Lung (tissue), 12 donors: Measurements from ENCODE around the gene DPYSL4. TPM values are rescaled to one million over a fixed set of nuclear protein-coding genes. Genes with fewer than 3 reads are reported as not detected.

Source experiments
- ATAC-seq: fragments of 200-7000 bp; cut with Tn5 transposase; one replicate; pipeline ENCODE4 v1.9.1; 2020; ENCODE audit warnings: moderate number of reproducible peaks; ENCODE audit not compliant: insufficient read depth, low FRiP score
- DNase-seq, 3 donors: peaks; one replicate each; pipeline ENCODE4 v3.0.0-alpha.2; 2013 to 2017
- H3K27ac ChIP-seq, 2 donors: one replicate each; pipeline ENCODE4 v1.5.1; 2013; ENCODE audit warnings: mild to moderate bottlenecking in 2 of 2, moderate library complexity in 2 of 2, control low read depth in 1 of 2, inconsistent platforms in 1 of 2, low read depth in 1 of 2, low read length in 1 of 2
- H3K27me3 ChIP-seq, 3 donors: one replicate each; pipeline ENCODE4 v1.5.1; 2013; ENCODE audit warnings: low read length in 2 of 3; ENCODE audit not compliant: control insufficient read depth in 3 of 3, insufficient read depth in 3 of 3
- H3K36me3 ChIP-seq, 4 donors: one replicate each; pipeline ENCODE4 v1.5.1; 2013; ENCODE audit warnings: low read length in 4 of 4, mild to moderate bottlenecking in 1 of 4, moderate library complexity in 1 of 4; ENCODE audit not compliant: control insufficient read depth in 4 of 4, insufficient read depth in 4 of 4
- H3K4me1 ChIP-seq, 5 donors: one replicate each; pipeline ENCODE4 v1.5.1; 2013; ENCODE audit warnings: low read length in 5 of 5, mild to moderate bottlenecking in 2 of 5, moderate library complexity in 1 of 5; ENCODE audit not compliant: control insufficient read depth in 5 of 5, insufficient read depth in 5 of 5
- H3K4me3 ChIP-seq: one replicate; pipeline ENCODE4 v1.5.1; 2013; ENCODE audit warnings: mild to moderate bottlenecking, control low read depth, moderate library complexity
- H3K9ac ChIP-seq, 2 donors: one replicate each; pipeline ENCODE4 v1.5.1; 2013; ENCODE audit warnings: low read length in 2 of 2, control low read depth in 1 of 2; ENCODE audit not compliant: insufficient read depth in 1 of 2
- H3K9me3 ChIP-seq, 4 donors: one replicate each; pipeline ENCODE4 v1.5.1; 2013; ENCODE audit warnings: low read length in 3 of 4, mild to moderate bottlenecking in 1 of 4, moderate library complexity in 1 of 4; ENCODE audit not compliant: control insufficient read depth in 4 of 4, insufficient read depth in 3 of 4
- CTCF ChIP-seq: IDR thresholded peaks from 2 replicates; pipeline ENCODE4 v1.5.1; 2012; ENCODE audit warnings: mild to moderate bottlenecking; ENCODE audit errors: control extremely low read depth, extremely low read depth
- WGBS, 2 donors: extraction: QIAGEN DNeasy Blood & Tissue Kit; methylation state at CpG; one replicate each; pipeline ENCODE4 v1.1.7; 2013; 5-methylcytosine and 5-hydroxymethylcytosine counted together
- polyA plus RNA-seq, 2 donors: library from polyadenylated mRNA; stranded (reverse); fragments of 200-250 nt; gene quantifications; one replicate each; pipeline ENCODE4 v1.2.1, GENCODE V29; 2013
- total RNA-seq, 2 donors: library from RNA; depleted of rRNA in 1 of 2; stranded (reverse); fragments of >200 nt in 1 of 2; gene quantifications; one replicate each; pipeline ENCODE4 v1.2.1, GENCODE V29; 2014 to 2021
- donor health status: control.
- donor health status: control.
- donor health status: Bipolar disorder and iron deficiency.
- donor health status: healthy.
- donor health status: DM: yes; HTN: yes; CAD: no.

The DPYSL4 gene
- total and polyA plus RNA-seq, 4 donors = 0.33 to 1.5 (median 1.3) TPM

- 65 to 72% methylated on average over 17 of the region's 17 CpGs for WGBS, 2 donors
- no peak for DNase-seq
- Histone ChIP-seq H3K27me3 (no peaks in the 10 kb centered on the region), H3K36me3 (no peaks in the 10 kb centered on the region), H3K27ac (no peak overlapping the region), H3K4me1 (peaks cover 0 to 5% (median 0%) of the 10 kb centered on the region in 5 donors), H3K9me3 (no peaks in the 10 kb centered on the region), H3K4me3 (no peak overlapping the region), H3K9ac (no peak overlapping the region)
- ATAC-seq = no peak
- TF ChIP-seq CTCF = no peak
Observed at GRCh38 chr10:132249824-132250375, 63.2 kb downstream of the DPYSL4 start.

- no peak overlapping the region for H3K9ac ChIP-seq
- H3K36me3 ChIP-seq = no peaks in the 10 kb centered on the region
- H3K4me1 ChIP-seq = peaks cover 0 to 5% (median 0%) of the 10 kb centered on the region in 5 donors
- no peak for DNase-seq
- no peaks in the 10 kb centered on the region for H3K9me3 ChIP-seq
- no peaks in the 10 kb centered on the region for H3K27me3 ChIP-seq
- no peak for ATAC-seq
- no peak overlapping the region for H3K27ac ChIP-seq
- no peak overlapping the region for H3K4me3 ChIP-seq
- TF ChIP-seq CTCF = no peak
- 89 to 91% methylated on average over 26 to 29 of the region's 30 CpGs for WGBS, 2 donors
Observed at GRCh38 chr10:132250481-132251475, 64.0 kb downstream of the DPYSL4 start.

GRCh38 chr10:132251928-132252327 lies 65.2 kb downstream of the DPYSL4 start:
- TF ChIP-seq CTCF = no peak
- no peaks in the 10 kb centered on the region for H3K27me3 ChIP-seq
- ATAC-seq = no peak
- peaks cover 0 to 5% (median 0%) of the 10 kb centered on the region in 5 donors for H3K4me1 ChIP-seq
- H3K9me3 ChIP-seq = no peaks in the 10 kb centered on the region
- WGBS, 2 donors = 96 to 99% methylated on average over 6 of the region's 6 CpGs
- no peak overlapping the region for H3K27ac ChIP-seq
- H3K9ac ChIP-seq = no peak overlapping the region
- no peak overlapping the region for H3K4me3 ChIP-seq
- no peaks in the 10 kb centered on the region for H3K36me3 ChIP-seq
- no peak for DNase-seq
